GM12878 (cell line): ENCODE data around the gene C3orf22. TPM values are rescaled to one million over a fixed set of nuclear protein-coding genes. Genes with fewer than 3 reads are reported as not detected.

Source experiments
- ATAC-seq: fragments of 200-7000 bp; cut with Tn5 transposase; 3 replicates; pipeline ENCODE4 v1.9.1; 2020; ENCODE audit warnings: mild to moderate bottlenecking, moderate library complexity
- BruUV-seq: library from RNA; stranded (reverse); fragments of 400-500 nt; replicated peaks from 2 replicates; lab custom pipeline; 2021; lab: Mats Ljungman, UMichigan
- CTCF ChIA-PET: fragments of 300-600 bp; sonication (Branson Sonifier 250); formaldehyde crosslinking; extraction: SDS; loops from one replicate; lab custom pipeline; 2021; ENCODE audit warnings: inconsistent platforms; lab: Yijun Ruan, JAX
- POLR2A ChIA-PET: fragments of 350-600 bp; formaldehyde crosslinking; extraction: SDS; loops from one replicate; lab custom pipeline; 2021; ENCODE audit warnings: inconsistent platforms; lab: Charles Lee
- RAD21 ChIA-PET: fragments of 300-600 bp; sonication (Branson Sonifier 250); formaldehyde crosslinking; loops from one replicate; lab custom pipeline; 2023; ENCODE audit warnings: antibody characterized with exemption; ENCODE audit not compliant: unreplicated experiment; lab: Charles Lee
- SMC1A ChIA-PET: fragments of 300-600 bp; sonication (Branson Sonifier 250); formaldehyde crosslinking; loops from one replicate; lab custom pipeline; 2023; ENCODE audit not compliant: unreplicated experiment, uncharacterized antibody; lab: Charles Lee
- DNase-seq: peaks from one replicate; pipeline ENCODE4 v3.0.0-alpha.2; 2011; ENCODE audit warnings: low read depth, low spot score
- FAIRE-seq: peaks from 3 replicates; lab custom pipeline; 2011; peaks lifted over from hg19 to GRCh38; lab: Jason Lieb, UNC
- H2AFZ ChIP-seq: 2 replicates; pipeline ENCODE4 v1.6.0; 2011; ENCODE audit warnings: low read depth, low read length, control low read depth; ENCODE audit not compliant: control insufficient read depth
- H3K27ac ChIP-seq: 2 replicates; pipeline ENCODE4 v1.5.1; 2011; ENCODE audit warnings: control low read depth; ENCODE audit not compliant: control insufficient read depth, insufficient read depth
- H3K27me3 ChIP-seq, 2 experiments: replicated peaks in 1 of 2; 2 replicates each; pipeline versions ENCODE4 v1.6.0 to v1.6.1; 2011; ENCODE audit warnings: low read length in 1 of 2; ENCODE audit not compliant: control insufficient read depth in 2 of 2, insufficient read depth in 2 of 2
- H3K36me3 ChIP-seq, 2 experiments: 2 replicates each; pipeline ENCODE4 v1.5.1; 2011; ENCODE audit warnings: low read length in 1 of 2; ENCODE audit not compliant: control insufficient read depth in 2 of 2, insufficient read depth in 2 of 2
- H3K4me1 ChIP-seq: 2 replicates; pipeline ENCODE4 v1.6.1; 2011; ENCODE audit warnings: mild to moderate bottlenecking, low read length, moderate library complexity, mixed read lengths; ENCODE audit not compliant: control insufficient read depth, insufficient read depth
- H3K4me2 ChIP-seq: 2 replicates; pipeline ENCODE4 v1.6.0; 2011; ENCODE audit warnings: control low read depth; ENCODE audit not compliant: control insufficient read depth, insufficient read depth
- H3K4me3 ChIP-seq: fragments of 200-600 bp; sonication (generic); 2 replicates; pipeline ENCODE4 v1.5.1; 2016
- H3K79me2 ChIP-seq: 2 replicates; pipeline ENCODE4 v1.6.0; 2011; ENCODE audit warnings: low read length; ENCODE audit not compliant: control insufficient read depth, insufficient read depth
- H3K9ac ChIP-seq: 2 replicates; pipeline ENCODE4 v1.8.0; 2011; ENCODE audit warnings: low read length, control low read depth, mixed read lengths; ENCODE audit not compliant: control insufficient read depth, insufficient read depth
- H3K9me3 ChIP-seq: replicated peaks from 3 replicates; pipeline ENCODE4 v1.5.1; 2011; ENCODE audit warnings: mild to moderate bottlenecking, low read length; ENCODE audit not compliant: control insufficient read depth, insufficient read depth
- H4K20me1 ChIP-seq: 2 replicates; pipeline ENCODE4 v1.6.0; 2011; ENCODE audit not compliant: control insufficient read depth, insufficient read depth
- BACH1 ChIP-seq: fragments of 450-650 bp; IDR thresholded peaks from 2 replicates; pipeline ENCODE4 v1.6.1; 2017; ENCODE audit warnings: mild to moderate bottlenecking, borderline replicate concordance
- BHLHE40 ChIP-seq, 2 experiments: fragments of 450-650 bp in 1 of 2; IDR thresholded peaks; 2 replicates each; pipeline ENCODE4 v1.6.1; 2011 to 2017; ENCODE audit warnings: low read depth in 2 of 2, borderline replicate concordance in 1 of 2, improper control_type of control experiment in 1 of 2, low read length in 1 of 2, mild to moderate bottlenecking in 1 of 2
- DPF2 ChIP-seq: fragments of 450-650 bp; IDR thresholded peaks from 2 replicates; pipeline ENCODE4 v1.6.1; 2017; ENCODE audit warnings: mild to moderate bottlenecking
- FOS ChIP-seq: IDR thresholded peaks from 3 replicates; pipeline ENCODE4 v1.6.1; 2011; ENCODE audit warnings: borderline replicate concordance; ENCODE audit not compliant: insufficient read length; ENCODE audit errors: extremely low read depth
- GABPA ChIP-seq: IDR thresholded peaks from 2 replicates; pipeline ENCODE4 v1.6.1; 2014; ENCODE audit warnings: antibody characterized with exemption, low read depth, mild to moderate bottlenecking, inconsistent platforms
- HDAC6 ChIP-seq: fragments of 200-600 bp; sonication (generic); IDR thresholded peaks from one replicate; pipeline ENCODE4 v1.8.0; 2017; ENCODE audit warnings: antibody characterized with exemption; ENCODE audit not compliant: unreplicated experiment
- LARP7 ChIP-seq: fragments of 450-650 bp; IDR thresholded peaks from 2 replicates; pipeline ENCODE4 v1.6.1; 2017; ENCODE audit warnings: mild to moderate bottlenecking
- MTA2 ChIP-seq: fragments of 450-650 bp; IDR thresholded peaks from 2 replicates; pipeline ENCODE4 v1.6.1; 2016; ENCODE audit warnings: low read depth, mild to moderate bottlenecking, moderate library complexity
- NRF1 ChIP-seq: conservative IDR thresholded peaks from 2 replicates; pipeline ENCODE4 v1.6.1; 2011; ENCODE audit warnings: mild to moderate bottlenecking, low read depth, low read length, improper control_type of control experiment
- SPI1 ChIP-seq: IDR thresholded peaks from 2 replicates; pipeline ENCODE4 v1.6.1; 2011; ENCODE audit warnings: low read depth, mild to moderate bottlenecking, low read length, moderate library complexity, borderline replicate concordance; ENCODE audit not compliant: insufficient read depth
- TCF12 ChIP-seq: IDR thresholded peaks from 2 replicates; pipeline ENCODE4 v1.6.1; 2011; ENCODE audit warnings: low read depth, mild to moderate bottlenecking, low read length
- TCF7 ChIP-seq: IDR thresholded peaks from 2 replicates; pipeline ENCODE4 v1.6.1; 2014; ENCODE audit warnings: antibody characterized with exemption, borderline replicate concordance
- ZBED1 ChIP-seq: IDR thresholded peaks from 2 replicates; pipeline ENCODE4 v1.6.1; 2016; ENCODE audit warnings: borderline replicate concordance
- ZNF274 ChIP-seq: IDR thresholded peaks from one replicate; pipeline ENCODE4 v1.8.0; 2011; ENCODE audit not compliant: insufficient read length, insufficient read depth
- ZSCAN29 ChIP-seq: fragments of 450-650 bp; IDR thresholded peaks from 2 replicates; pipeline ENCODE4 v1.6.1; 2017; ENCODE audit warnings: mild to moderate bottlenecking, moderate library complexity
- WGBS: methylation state at CpG from one replicate; pipeline ENCODE4 v1.1.6; 2016; ENCODE audit warnings: low lambda C conversion rate; ENCODE audit not compliant: insufficient replicate concordance, insufficient coverage; ENCODE audit errors: missing lambda C conversion rate; 5-methylcytosine and 5-hydroxymethylcytosine counted together
- in situ Hi-C: fragments of 300-500 bp; cut with MboI; formaldehyde crosslinking; loops from 9 replicates; pipeline ENCODE4 v1.14.3; 2018; ENCODE audit warnings: mixed read lengths
- intact Hi-C: fragments of 100-400 bp; cut with micrococcal nuclease; formaldehyde crosslinking; loops from one replicate; pipeline ENCODE4 v1.14.2; 2022; ENCODE audit not compliant: unreplicated experiment
- polyA plus RNA-seq, 11 experiments: library from polyadenylated mRNA; depleted of rRNA in 4 of 11; unstranded in 6 of 11; stranded (reverse) in 5 of 11; fragments of >200 nt; fragmentation: Nextera tagmentation in 4 of 11; fragmentation: Illumina TruSeq in 1 of 11; extraction: Ambion mirVana in 4 of 11; extraction: Trizol in 1 of 11; gene quantifications; 1 replicate in 1 of 11; 2 replicates in 10 of 11; pipeline versions ENCODE4 v1.2.1 to v1.2.3, GENCODE V29; 2011 to 2016; ENCODE audit warnings: inconsistent platforms in 2 of 11, missing spikeins in 2 of 11, low read depth in 1 of 11
- total RNA-seq, 4 experiments: library from RNA; depleted of rRNA in 3 of 4; stranded (reverse); fragments of >200 nt in 3 of 4; fragmentation: Illumina TruSeq in 1 of 4; extraction: Trizol in 1 of 4; gene quantifications; 2 replicates each; pipeline versions ENCODE4 v1.2.1 to v1.2.3, GENCODE V29; 2013 to 2021
- TF ChIP-seq, protein P1 (sequence below): IDR thresholded peaks from 2 replicates; pipeline ENCODE4 v1.6.1; 2012; ENCODE audit warnings: low read depth, low read length, improper control_type of control experiment

Gene C3orf22
- total and polyA plus RNA-seq, 10 of the 15 experiments (the other 5 are each of a cell fraction or from before 2014, with no cell fraction given) = not detected

DNA sequence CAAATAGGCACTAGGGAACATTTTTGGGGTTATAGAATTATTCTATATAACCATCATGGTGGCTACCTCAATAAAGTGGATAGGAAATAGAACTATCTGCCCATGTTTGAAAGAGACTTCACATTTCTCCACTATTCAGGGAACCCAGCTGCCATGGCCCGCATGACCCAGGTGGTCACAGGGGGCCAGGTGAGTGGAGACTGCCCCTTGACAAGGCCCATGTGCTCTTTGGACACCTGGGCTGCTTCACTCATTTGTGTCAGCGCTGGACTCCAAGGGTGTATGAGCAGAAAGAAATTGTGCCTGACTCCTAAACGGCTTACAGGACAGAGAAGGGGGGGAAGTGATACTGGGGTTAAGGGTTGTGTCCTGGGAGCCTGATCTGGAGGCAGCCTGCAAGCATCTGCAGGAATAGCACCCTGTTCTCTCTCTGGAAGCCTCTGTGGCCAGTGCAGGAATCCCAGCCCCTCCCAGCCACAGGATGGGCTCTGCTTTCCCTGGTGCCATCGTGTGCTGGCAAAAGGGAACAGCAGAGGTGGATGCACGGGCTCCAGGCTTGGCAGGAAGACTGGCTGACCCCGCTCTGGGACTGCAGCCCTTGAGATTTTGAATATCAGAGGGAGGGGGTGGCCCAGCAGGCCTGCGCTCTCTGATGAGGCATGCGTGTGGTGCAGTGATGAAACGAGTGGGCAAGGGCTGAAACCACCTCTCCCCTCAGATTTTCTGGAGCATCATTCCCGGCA, 9.1 kb upstream of the C3orf22 start:
- Histone ChIP-seq H3K9me3 (no peaks in the 10 kb centered on the region; the same call in 2 of the 3 replicates), H2AFZ (no peak overlapping the region), H3K4me1 (no peaks in the 10 kb centered on the region), H3K4me3 (no peak overlapping the region), H3K9ac (no peak overlapping the region), H3K79me2 (no peaks in the 10 kb centered on the region), H3K4me2 (no peak overlapping the region), H3K27me3 (peaks cover 0 to 7% of the 10 kb centered on the region in 2 experiments; a peak in 3 of 4 replicates), H4K20me1 (no peaks in the 10 kb centered on the region), H3K36me3 (no peaks in the 10 kb centered on the region), H3K27ac (no peak overlapping the region)
- intact Hi-C loops = no loop called here
- TF ChIP-seq BACH1 (no peak), TCF7 (no peak), TCF12 (no peak), ZBED1 (no peak)
- in situ Hi-C loops = no loop called here
- ATAC-seq (no peak), DNase-seq (no peak), FAIRE-seq (no peak)
- SMC1A ChIA-PET = no interaction called here
- 23% methylated on average over 10 of the region's 10 CpGs for WGBS
- no TSS peak for BruUV-seq
- POLR2A ChIA-PET = no interaction called here
- CTCF ChIA-PET = no interaction called here
- RAD21 ChIA-PET = no interaction called here

DNA sequence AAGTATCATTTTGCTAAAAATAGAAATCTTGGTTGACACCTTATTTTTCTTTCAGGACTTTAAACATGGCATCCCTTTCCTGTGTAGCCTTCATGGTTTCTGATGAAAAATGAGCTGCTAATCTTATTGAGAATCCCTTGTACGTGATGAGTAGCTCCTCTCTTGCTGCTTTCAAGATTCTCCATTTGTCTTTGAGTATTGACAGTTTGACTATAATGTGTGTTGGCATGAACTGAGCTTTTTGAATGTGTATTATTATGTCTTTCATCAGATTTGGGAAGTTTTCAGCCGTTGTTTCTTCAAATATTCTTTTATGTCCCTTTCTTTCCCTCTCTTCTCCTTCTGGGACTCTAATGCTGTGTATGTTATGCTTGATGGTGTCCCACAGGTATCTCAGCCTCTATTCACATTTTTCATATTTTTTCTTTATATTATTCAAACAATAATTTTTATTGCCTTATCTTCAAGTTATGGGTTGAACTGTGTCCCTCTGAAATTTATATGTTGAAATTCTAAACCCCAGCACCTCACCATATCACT, 4.1 kb upstream of the C3orf22 start:
- ChIA-PET SMC1A (no interaction called here), RAD21 (no interaction called here), CTCF (interaction anchor here (0.6 to 0.7 kb wide), 2 partner anchors 81 to 564 kb away, joined by 3 to 4 read pairs; no protein-coding TSS in a partner anchor), POLR2A (no interaction called here)
- no peak overlapping the region for H3K9ac ChIP-seq
- DNase-seq = no peak
- no peaks in the 10 kb centered on the region; the same call in 2 of the 3 replicates for H3K9me3 ChIP-seq
- ATAC-seq = no peak
- no peak overlapping the region for H3K4me2 ChIP-seq
- no peaks in the 10 kb centered on the region for H4K20me1 ChIP-seq
- no peaks in the 10 kb centered on the region; a peak in 1 of 4 replicates for H3K27me3 ChIP-seq
- no peak overlapping the region for H3K27ac ChIP-seq
- no peak overlapping the region for H2AFZ ChIP-seq
- no peak overlapping the region for H3K4me3 ChIP-seq
- no peaks in the 10 kb centered on the region for H3K36me3 ChIP-seq
- no peaks in the 10 kb centered on the region for H3K79me2 ChIP-seq
- 27% methylated on average over 2 of the region's 2 CpGs for WGBS
- in situ Hi-C loops (no loop called here), intact Hi-C loops (no loop called here)
- no peaks in the 10 kb centered on the region for H3K4me1 ChIP-seq
- no peak for FAIRE-seq
- no TSS peak for BruUV-seq
- TF ChIP-seq LARP7 = no peak
- TF ChIP-seq DPF2 = no peak
- no peak for TF ChIP-seq ZNF274
- no peak for TF ChIP-seq NRF1
- TF ChIP-seq HDAC6 = no peak
- TF ChIP-seq GABPA = no peak
- no peak for TF ChIP-seq SPI1
- no peak for TF ChIP-seq BHLHE40 (IDR thresholded peaks at IDR 0.05; ENCODE audit: borderline replicate concordance in 1 of 2, low read depth in 2 of 2, low read length in 1 of 2)
- TF ChIP-seq, protein P1, sequence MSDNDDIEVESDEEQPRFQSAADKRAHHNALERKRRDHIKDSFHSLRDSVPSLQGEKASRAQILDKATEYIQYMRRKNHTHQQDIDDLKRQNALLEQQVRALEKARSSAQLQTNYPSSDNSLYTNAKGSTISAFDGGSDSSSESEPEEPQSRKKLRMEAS = no peak
- TF ChIP-seq MTA2 = no peak
- no peak for TF ChIP-seq FOS
- TF ChIP-seq ZSCAN29 = no peak
